Glomerular visceral epithelial cell (primary cell): ENCODE data around the gene SIDT1.

Experiments
- DNase-seq: peaks from one replicate; pipeline ENCODE4 v3.0.0-alpha.2; 2016; ENCODE audit errors: extremely low spot score

SIDT1 gene

GRCh38 chr3:113545594-113545993 is 13.2 kb downstream of the SIDT1 start:
- DNase-seq: no peak

GRCh38 chr3:113546414-113546893 is 14.1 kb downstream of the SIDT1 start:
- DNase-seq: no peak

DNA sequence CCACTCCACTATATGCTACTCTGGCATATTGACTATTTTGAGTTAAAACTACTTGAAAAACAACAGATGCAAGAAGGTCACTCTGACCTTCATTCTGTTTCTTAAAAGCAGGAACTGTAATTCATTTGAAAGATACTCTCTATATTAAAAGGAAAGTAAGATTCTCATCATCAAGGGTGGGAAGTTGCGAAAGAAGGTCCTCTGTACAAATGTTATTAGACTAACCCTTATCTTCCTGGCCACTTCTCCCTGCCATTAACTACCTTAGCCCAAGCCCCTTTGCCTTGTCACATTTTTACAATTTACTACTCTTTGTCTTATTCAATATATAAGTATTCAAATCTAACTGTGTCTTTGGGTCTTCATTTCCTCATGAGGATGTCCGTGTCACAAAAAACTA is 16.1 kb downstream of the SIDT1 start:
- DNase-seq: no peak

- no peak for DNase-seq
These were observed 19.5 kb downstream of the SIDT1 start for GRCh38 chr3:113551820-113552219.

DNA sequence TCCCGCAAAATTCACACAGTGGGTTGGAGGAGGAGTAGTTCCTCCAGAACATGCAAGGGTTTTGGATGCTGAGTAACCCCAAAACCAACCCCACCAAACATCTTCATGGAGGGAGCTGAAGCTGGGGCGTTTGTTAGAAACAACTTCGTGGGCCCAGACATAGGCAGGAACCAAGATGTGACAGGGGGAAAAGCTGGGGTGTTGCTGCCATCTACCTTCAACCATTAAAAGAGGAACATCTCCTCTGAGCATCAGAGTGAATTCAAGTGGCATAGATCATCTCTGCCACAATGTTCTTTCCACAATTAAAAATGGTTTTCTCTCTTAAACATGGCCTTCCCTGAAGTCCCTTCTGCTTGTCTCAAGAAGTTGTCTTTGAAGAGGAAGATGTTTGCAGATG is 20.5 kb downstream of the SIDT1 start:
- no peak for DNase-seq

DNA sequence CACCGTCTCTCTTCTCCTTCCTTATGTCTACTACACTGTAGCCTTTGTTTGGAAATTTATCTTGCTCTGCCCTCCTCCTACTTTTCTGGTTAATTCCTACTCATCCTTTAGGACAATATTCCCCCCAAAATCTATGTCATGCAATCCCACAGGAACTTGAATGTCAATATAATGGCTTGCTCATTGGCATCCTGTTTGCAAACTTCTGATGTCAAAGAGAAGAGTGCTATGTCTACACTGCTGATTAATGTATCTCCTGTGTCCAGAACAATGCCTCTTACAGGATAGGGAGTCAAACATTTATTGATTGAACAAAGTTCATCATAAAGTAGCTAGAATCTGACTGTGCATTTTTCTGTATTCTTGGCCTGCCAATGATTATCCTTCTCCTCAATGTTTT is 22.8 kb downstream of the SIDT1 start:
- no peak for DNase-seq

- no peak for DNase-seq
These were observed 24.1 kb downstream of the SIDT1 start for GRCh38 chr3:113556316-113556945.

GRCh38 chr3:113556946-113557335 is 24.6 kb downstream of the SIDT1 start:
- DNase-seq: no peak

DNA sequence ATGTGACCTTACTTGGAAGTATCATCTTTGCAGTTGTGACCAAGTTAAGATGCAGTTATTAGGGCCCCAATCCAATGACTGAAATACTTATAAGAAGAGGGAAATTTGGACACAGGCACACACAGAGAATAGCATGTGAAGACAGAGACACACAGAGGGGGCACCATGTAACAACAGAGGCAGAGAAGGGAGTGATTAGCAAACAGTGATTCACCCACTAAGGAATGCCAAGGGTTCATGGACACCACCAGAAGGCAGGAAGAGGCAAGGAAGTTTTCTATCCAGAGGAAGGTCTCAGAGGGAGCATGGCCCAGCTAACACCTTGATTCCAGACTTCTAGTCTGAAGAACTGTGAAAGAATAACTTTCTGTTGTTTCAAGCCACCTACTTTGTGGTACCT is 25.0 kb downstream of the SIDT1 start:
- DNase-seq: peak; percentile 52

DNA sequence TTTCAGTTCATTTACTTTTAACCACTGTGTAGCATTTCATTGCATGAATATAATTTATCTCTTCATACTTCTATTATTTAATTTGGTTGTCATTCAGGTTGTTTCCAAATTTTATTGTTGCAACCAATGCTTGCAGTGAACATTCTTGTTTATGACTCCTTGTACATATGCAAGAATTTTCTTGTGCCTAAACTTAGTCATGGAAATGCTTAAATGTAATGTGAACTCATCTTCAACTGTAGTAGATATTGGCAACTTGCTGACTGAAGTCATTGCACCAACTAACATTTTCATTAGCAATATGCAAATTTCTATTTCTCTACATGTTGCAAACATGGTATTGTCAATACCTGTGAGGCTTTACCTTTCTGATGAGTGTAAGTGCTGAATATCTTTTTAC is 26.7 kb downstream of the SIDT1 start:
- DNase-seq: no peak

DNA sequence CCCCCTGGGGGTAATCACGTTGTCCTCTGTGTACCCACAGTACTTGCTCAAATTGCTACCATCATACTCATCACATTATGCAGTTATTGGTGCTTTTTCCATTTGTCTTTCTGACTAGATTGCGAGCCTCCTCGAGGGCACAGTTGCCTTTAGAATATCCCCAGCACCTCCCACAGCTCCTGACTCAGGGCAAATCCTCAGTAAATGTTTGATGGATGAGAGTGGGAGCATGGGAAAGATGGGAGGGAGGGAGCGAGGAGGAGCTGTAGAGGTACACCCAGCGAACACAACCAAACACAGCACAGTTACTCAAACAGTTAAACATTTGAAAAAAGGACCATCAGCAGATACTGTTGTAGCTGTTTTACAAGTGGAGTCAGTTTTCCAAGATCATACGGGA is 27.9 kb downstream of the SIDT1 start:
- no peak for DNase-seq

GRCh38 chr3:113560831-113561623 is 28.7 kb downstream of the SIDT1 start:
- no peak for DNase-seq

DNA sequence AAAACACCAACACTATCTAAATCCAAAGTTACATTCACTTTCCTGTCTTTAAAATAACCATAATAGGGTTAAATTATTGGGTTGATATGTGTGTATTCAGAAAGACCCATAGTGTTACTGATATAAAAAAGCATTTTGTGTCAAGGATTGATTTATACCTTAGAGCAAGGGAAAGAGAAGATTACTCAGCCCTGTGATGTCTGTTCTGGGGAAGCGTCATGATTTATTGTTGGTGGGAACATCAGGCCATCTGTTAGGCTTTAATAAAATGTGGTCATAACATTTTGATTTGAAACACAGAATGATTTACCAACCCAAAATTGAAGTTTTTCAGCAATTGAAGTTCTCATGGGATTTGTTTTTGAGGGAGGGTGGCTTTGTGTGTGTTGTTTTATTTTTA is 33.2 kb downstream of the SIDT1 start:
- DNase-seq: no peak

DNA sequence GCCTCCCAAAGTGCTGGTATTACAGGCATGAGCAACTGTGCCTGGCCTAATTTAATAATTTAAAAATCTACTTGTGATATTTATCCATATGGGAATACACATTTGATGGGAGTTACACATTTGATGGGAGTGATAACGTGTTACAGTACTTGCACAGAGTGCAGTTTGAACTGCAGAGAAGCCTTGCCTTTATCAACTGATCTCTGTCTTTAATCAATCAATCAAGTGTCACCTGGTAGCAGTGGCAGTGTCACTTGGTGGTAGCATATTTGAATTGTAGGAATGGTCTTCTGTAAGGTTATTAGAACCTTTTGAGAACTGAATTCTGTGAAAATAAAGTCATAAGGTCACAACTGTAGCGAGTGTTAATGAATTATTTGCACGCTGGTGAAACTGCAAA is 37.8 kb downstream of the SIDT1 start:
- no peak for DNase-seq

DNA sequence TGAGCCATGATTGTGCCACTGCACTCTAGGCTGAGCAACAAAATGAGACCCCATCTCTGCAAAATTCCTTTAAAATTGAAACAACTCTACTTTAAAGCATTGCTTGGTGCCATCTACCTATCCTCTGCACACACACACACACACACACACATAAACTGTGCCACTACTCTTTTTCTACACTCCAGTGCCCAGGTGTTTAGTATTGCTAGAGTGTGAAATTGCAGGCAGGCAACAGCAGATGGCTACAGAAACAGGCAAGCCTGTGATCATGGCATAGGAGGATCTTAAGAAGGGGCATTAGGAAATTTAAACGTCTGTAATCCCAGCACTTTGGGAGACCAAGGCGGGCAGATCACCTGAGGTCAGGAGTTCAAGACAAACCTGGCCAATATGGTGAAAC is 39.0 kb downstream of the SIDT1 start:
- no peak for DNase-seq

- DNase-seq: no peak
These were observed 41.4 kb downstream of the SIDT1 start for GRCh38 chr3:113573728-113574127.

- DNase-seq: no peak
These were observed 41.9 kb downstream of the SIDT1 start for GRCh38 chr3:113574213-113574612.

DNA sequence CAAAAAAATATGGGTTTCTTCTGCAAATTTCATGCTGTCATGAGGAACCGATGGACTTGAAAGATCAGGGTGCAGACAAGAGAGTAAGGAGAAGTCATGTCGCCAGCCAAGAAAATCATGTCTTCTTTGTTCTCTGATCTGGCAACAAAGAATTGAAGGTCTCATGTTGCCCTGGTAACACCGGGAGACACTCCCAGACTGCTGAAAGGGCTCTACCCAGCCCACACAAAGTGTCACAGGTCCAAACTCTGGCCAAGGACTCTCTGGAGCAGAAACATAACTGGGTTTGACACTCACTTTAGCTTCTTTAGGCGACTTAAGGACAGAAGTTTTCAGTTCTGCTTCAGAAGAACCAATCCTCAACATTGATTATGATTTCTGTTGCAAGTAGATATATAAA is 42.9 kb downstream of the SIDT1 start:
- DNase-seq: no peak

- DNase-seq: no peak
These were observed 52.9 kb downstream of the SIDT1 start for GRCh38 chr3:113585228-113585627.

DNA sequence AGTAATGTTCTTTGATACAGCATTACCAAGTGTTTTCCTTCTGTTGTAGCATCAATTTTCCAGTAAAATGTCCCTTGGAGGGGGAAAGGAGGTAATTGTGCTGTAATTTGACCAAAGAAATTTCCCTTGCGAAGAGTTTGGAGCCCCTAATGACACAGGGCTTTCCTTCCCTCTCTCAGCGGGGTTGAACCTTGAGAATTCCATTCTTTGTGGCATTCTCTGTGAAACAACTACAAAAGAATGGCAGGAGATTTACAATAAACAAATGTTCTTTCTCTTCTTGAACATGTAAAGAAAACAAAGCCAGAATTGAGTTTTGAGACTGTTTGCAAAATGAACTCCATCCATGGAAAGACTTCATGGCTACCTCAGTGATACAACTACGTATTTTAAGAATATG is 53.4 kb downstream of the SIDT1 start:
- no peak for DNase-seq

DNA sequence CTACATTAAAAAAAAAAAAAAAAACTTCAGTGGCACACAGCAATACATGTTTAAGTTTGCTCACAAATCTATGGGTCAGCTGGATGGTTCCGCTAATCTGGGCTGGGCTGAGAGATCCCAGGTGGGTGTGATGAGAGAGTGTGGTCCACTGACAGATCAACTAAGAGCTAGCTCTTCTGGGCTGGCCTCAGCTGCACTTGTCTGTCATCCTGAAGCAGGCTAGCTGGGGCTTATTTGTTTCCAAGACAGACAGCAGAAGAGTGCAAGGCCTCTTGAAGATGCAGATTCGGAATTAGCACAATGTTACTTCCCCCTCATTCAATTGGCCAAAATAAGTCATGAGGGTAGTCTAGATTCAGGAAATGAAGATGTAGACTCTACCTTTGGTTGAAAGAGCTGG is 56.5 kb downstream of the SIDT1 start:
- DNase-seq: no peak

GRCh38 chr3:113589971-113590370 is 57.6 kb downstream of the SIDT1 start:
- no peak for DNase-seq

- no peak for DNase-seq
These were observed 58.6 kb downstream of the SIDT1 start for GRCh38 chr3:113590983-113591382.

DNA sequence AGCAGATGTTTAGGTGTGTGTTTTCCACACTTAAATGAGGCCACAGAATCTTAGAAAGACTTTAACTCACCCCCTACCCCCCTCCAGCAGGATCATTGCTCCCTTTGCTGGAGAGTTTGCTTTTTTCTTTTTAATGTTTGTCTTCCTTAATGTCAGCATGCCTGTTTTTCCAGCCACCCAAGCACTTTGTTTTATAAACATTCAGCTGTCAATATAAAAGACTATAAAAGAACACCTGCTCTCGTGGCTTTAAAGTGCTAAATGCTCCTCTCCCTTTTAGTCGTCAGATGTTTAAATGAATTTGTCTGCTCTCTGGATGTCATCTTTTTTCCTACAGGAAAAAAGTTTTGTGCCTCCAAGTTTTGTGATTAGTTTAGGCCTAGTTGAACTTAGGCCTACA is 61.7 kb downstream of the SIDT1 start:
- no peak for DNase-seq
